GM12891 (cell line): ENCODE results near the gene BCORL1.

Experiments
- DNase-seq: peaks from one replicate; pipeline ENCODE4 v3.0.0; 2011; ENCODE audit warnings: low spot score; ENCODE audit not compliant: insufficient read length
- FAIRE-seq: peaks from 2 replicates; lab custom pipeline; 2011; peaks lifted over from hg19 to GRCh38; lab: Jason Lieb, UNC
- PAX5 ChIP-seq: IDR thresholded peaks from 2 replicates; pipeline ENCODE4 v1.6.1; 2011; ENCODE audit warnings: low read length, moderate library complexity, mild to moderate bottlenecking; ENCODE audit not compliant: insufficient read depth, severe bottlenecking
- POLR2A ChIP-seq: IDR thresholded peaks from 2 replicates; pipeline ENCODE4 v1.6.1; 2011; ENCODE audit warnings: low read depth, low read length, control low read depth
- POLR2AphosphoS5 ChIP-seq: IDR thresholded peaks from 2 replicates; pipeline ENCODE4 v1.6.1; 2011; ENCODE audit warnings: low read depth, low read length, control low read depth
- POU2F2 ChIP-seq: IDR thresholded peaks from 2 replicates; pipeline ENCODE4 v1.6.1; 2011; ENCODE audit warnings: low read depth, mild to moderate bottlenecking, control low read depth, low read length, moderate library complexity
- SPI1 ChIP-seq: IDR thresholded peaks from 2 replicates; pipeline ENCODE4 v1.6.1; 2011; ENCODE audit warnings: low read depth, low read length, control low read depth
- TAF1 ChIP-seq: IDR thresholded peaks from 2 replicates; pipeline ENCODE4 v1.6.1; 2011; ENCODE audit warnings: low read depth, low read length, control low read depth

BCORL1 gene

DNA sequence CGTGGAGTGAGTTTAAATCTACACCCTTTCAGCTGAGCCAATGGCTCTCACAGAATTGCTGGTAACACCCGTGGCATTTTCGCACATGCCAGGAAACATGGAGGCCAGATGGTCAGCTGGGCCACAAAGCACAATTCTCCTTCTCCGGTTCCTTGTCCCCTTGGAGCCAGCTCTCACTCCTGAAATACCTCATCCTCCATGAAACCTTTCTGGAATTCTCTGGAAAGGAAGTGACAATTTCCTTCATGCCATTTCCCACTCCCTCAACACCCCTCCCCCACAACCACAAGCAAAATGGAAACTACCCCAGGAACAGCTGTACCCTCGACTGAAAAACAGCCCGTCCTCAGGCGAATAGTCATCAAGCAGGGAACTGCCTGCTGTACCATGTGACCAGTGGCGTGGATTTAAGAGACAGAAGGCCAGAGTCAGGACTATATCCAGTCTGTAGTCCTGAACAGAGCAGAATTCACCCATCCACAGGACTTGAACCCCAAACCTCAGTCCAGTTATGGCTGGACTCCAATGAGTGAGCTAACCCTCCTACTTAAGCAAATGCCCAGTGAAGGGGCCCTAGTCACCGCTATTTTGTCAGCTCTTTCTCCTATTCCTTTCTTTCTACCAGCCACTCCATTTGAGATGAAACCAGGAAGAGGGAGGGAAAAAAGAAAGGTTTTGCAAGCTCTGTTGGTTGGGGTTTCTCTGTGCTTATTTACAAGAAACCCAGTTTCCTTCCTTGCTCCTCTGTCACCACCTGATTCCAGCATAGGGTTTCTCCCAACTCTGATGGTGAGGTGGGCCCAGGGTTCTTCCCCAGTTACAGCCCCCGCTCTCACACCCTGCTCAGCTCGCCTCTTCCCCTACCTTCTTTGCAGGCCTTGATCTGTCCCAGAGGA is 103.4 kb downstream of the BCORL1 start:
- TF ChIP-seq POLR2A, result no peak
- TF ChIP-seq POU2F2, result no peak
- 0 out of 2 replicates have a peak, but pooled peaks have one; percentile 20 for TF ChIP-seq POLR2AphosphoS5
- FAIRE-seq, result peak; percentile 71
- no peak for DNase-seq

- no peak for DNase-seq
- TF ChIP-seq PAX5, result no peak
- 0 out of 2 replicates have a peak, but pooled peaks have one; percentile 33 for TF ChIP-seq SPI1
- 0 out of 2 replicates have a peak, but pooled peaks have one; percentile 20 for TF ChIP-seq POLR2A
- peak; percentile 38; the same call in 1 of the 2 replicates for TF ChIP-seq POLR2AphosphoS5
- no peak for TF ChIP-seq POU2F2
- TF ChIP-seq TAF1, result 0 out of 2 replicates have a peak, but pooled peaks have one; percentile 27
- peak; percentile 91 for FAIRE-seq
These were observed 104.2 kb downstream of the BCORL1 start for GRCh38 chrX:130086447-130087206.

DNA sequence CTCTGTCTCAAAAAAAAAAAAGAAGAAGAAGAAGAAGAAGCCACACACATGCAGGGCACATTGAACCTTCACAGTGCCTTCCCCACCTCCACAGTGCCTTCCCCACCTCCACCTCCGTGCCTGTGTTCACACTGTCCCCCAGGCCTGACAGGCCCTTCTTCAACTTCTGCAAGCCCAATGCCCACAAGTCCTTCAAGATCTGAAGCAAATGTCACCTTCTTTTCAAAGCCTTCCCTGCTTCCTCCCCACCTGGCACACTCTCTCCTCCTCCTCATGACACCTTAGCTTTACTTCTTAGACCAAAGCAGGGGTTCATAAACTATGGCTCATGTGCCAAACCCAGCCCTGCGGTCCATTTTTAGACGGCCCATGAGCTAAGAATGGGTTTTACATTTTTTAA is 107.9 kb downstream of the BCORL1 start:
- peak; percentile 60 for FAIRE-seq
- TF ChIP-seq PAX5 (no peak), POU2F2 (no peak), TAF1 (no peak), SPI1 (no peak), POLR2A (no peak), POLR2AphosphoS5 (no peak)
- DNase-seq, result no peak

DNA sequence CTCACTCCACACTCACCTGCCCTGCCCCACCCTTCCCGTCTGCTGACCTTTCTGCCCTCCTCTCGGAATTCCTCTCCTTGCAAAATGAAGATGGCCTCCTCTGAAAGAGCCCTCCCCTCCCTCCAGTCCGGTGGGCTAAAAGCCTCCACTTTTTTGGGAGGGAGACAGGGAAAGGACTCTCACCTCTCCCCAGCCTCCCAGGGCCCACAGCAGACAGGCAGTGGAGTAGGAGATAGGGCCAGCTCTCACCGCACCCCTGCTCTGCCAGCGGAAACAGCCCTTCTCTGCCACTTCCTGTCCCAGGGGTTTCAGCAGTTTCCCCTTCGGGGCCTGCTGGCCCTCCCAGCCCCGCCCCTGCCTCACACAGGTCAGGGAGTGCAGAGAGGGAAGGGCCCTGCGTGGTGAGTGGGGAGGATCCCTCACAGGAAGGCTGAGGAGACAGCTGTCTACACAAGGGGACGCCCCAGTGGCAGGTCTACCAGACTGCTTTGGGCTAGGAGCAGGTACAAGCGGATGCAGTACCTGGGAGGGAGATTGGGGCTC is 109.6 kb downstream of the BCORL1 start:
- FAIRE-seq (peak; percentile 100), DNase-seq (peak; percentile 78)
- TF ChIP-seq POLR2A (peak; percentile 67; the same call in 1 of the 2 replicates), SPI1 (peak; percentile 33; the same call in 1 of the 2 replicates), POLR2AphosphoS5 (0 out of 2 replicates have a peak, but pooled peaks have one; percentile 56), PAX5 (no peak), POU2F2 (peak; percentile 16; the same call in 1 of the 2 replicates), TAF1 (0 out of 2 replicates have a peak, but pooled peaks have one; percentile 41)

DNA sequence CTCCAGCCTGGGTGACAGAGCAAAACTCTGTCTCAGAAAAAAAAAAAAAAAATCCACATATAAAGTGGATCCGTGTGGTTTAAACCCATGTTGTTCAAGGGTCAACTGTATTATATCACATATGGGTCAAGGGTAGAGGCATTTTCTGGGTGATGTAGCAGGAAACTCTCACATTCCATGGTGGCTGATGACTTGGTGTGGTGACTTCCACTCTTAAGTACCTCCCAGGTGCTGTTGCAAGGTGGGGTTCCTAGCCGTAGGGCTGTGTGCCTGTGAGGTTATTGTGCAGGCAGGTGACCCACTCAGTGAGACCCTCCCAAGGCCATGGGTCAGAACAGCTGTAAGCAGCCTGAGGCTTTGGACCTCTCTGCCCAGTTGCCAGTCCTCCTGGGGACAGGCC is 110.8 kb downstream of the BCORL1 start:
- FAIRE-seq, result no peak
- no peak for DNase-seq
- TF ChIP-seq TAF1 (no peak), POLR2AphosphoS5 (no peak), POU2F2 (no peak), PAX5 (no peak), POLR2A (no peak)

DNA sequence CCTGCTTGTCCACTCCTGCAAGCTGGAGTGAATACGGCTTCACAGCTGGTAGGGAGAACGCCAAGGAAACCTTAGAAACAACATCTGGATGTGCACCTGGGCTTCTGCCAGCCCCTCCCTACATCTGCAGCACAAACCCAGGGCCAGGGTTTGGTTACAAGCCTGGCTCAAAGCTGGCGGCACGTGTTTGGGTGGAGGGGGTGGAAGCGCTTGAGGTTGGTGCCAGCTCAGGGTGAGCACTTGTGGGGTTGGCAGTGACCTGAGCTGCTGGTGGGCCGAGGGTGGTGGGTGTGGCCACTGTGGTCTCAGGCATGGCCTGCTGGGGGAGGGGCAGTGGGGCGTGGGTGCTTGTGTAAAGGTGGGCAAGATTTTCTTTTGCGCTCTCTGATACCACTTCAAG is 112.3 kb downstream of the BCORL1 start:
- DNase-seq (no peak), FAIRE-seq (peak; percentile 69)
- TF ChIP-seq POU2F2 (no peak), SPI1 (no peak), POLR2AphosphoS5 (no peak), TAF1 (no peak), PAX5 (no peak), POLR2A (no peak)

DNA sequence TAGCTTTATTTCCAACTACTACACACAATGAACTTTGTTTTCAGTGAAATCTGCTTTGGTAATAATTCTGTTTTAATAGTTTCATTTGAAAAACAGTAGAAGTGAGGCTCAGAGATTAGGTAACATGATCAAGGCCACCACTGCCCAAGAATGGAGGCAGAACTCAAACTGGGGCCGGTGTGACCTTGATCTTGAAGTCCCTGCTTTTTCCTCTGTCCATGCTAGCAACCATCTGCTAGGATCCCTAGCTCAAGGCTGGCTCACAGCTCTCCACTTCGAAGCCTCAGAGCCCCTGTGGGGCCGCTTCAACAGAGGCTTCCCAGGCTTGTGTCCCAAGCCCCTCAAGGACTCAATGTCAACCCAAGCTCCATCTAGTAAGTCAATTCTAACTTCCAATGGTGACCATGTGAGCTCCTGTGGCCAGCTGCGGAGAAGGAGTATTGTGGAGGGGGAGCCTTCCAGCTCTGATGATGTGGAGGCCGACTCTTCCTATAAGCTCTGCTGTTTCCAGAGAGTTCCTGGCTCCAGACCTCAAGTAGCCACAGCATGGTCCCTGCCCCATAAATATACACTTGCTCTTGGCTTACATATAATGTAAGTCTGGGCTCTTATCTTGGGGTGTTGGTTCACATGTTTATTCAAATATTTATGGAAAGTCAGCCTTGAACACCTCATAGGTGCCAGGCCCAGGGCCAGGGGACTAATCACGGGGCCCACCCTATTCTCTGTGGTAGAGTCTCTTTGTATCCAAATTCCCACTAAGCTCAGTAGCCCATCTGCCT is 113.0 kb downstream of the BCORL1 start:
- TF ChIP-seq POLR2AphosphoS5, result no peak
- no peak for TF ChIP-seq TAF1
- TF ChIP-seq POU2F2, result no peak
- no peak for TF ChIP-seq POLR2A
- TF ChIP-seq SPI1, result no peak
- no peak for TF ChIP-seq PAX5
- FAIRE-seq (no peak), DNase-seq (no peak)

GRCh38 chrX:130097507-130098209 is 115.2 kb downstream of the BCORL1 start:
- TF ChIP-seq POLR2AphosphoS5, result no peak
- TF ChIP-seq SPI1, result no peak
- TF ChIP-seq PAX5, result no peak
- no peak for TF ChIP-seq POU2F2
- TF ChIP-seq TAF1, result no peak
- TF ChIP-seq POLR2A, result no peak
- FAIRE-seq (no peak), DNase-seq (no peak)
